Smooth muscle cell (in vitro differentiated cells): ENCODE results near the gene LDLRAP1. TPM values are rescaled to one million over a fixed set of nuclear protein-coding genes. Genes with fewer than 3 reads are reported as not detected.

Experiments used
- DNase-seq: peaks from one replicate; lab custom pipeline; 2025; ENCODE audit not compliant: unreplicated experiment; lab: John Stamatoyannopoulos, UW
- H2AFZ ChIP-seq: fragments of 200-600 bp; sonication (generic); 2 replicates; pipeline ENCODE4 v1.6.0; 2016; ENCODE audit warnings: antibody characterized with exemption, low read depth, mild to moderate bottlenecking
- H3F3A ChIP-seq: fragments of 200-600 bp; sonication (generic); 2 replicates; pipeline ENCODE4 v1.6.0; 2017; ENCODE audit warnings: antibody characterized with exemption, low read depth
- H3K27ac ChIP-seq: fragments of 200-600 bp; sonication (generic); 2 replicates; pipeline ENCODE4 v1.5.1; 2016; ENCODE audit warnings: low read depth, mild to moderate bottlenecking
- H3K27me3 ChIP-seq: fragments of 200-600 bp; sonication (generic); 2 replicates; pipeline ENCODE4 v1.6.1; 2016; ENCODE audit warnings: low read depth, mild to moderate bottlenecking
- H3K36me3 ChIP-seq: fragments of 200-600 bp; sonication (generic); 2 replicates; pipeline ENCODE4 v1.5.1; 2016; ENCODE audit warnings: low read depth
- H3K4me1 ChIP-seq: fragments of 200-600 bp; sonication (generic); 2 replicates; pipeline ENCODE4 v1.5.1; 2016; ENCODE audit warnings: low read depth
- H3K4me2 ChIP-seq: fragments of 200-600 bp; sonication (generic); 2 replicates; pipeline ENCODE4 v1.6.0; 2016; ENCODE audit warnings: mild to moderate bottlenecking
- H3K4me3 ChIP-seq: fragments of 200-600 bp; sonication (generic); 2 replicates; pipeline ENCODE4 v1.5.1; 2016; ENCODE audit warnings: mild to moderate bottlenecking
- H3K79me2 ChIP-seq: fragments of 200-600 bp; sonication (generic); 2 replicates; pipeline ENCODE4 v1.6.0; 2016; ENCODE audit warnings: low read depth, mild to moderate bottlenecking
- H3K9ac ChIP-seq: fragments of 200-600 bp; sonication (generic); 2 replicates; pipeline ENCODE4 v1.6.0; 2016; ENCODE audit warnings: low read depth
- H3K9me3 ChIP-seq: fragments of 200-600 bp; sonication (generic); replicated peaks from 2 replicates; pipeline ENCODE4 v1.5.1; 2016; ENCODE audit warnings: low read depth
- H4K20me1 ChIP-seq: fragments of 200-600 bp; sonication (generic); 2 replicates; pipeline ENCODE4 v1.6.0; 2016; ENCODE audit warnings: low read depth
- WGBS: methylation state at CpG from one replicate; pipeline ENCODE4 v1.1.7; 2016; ENCODE audit warnings: low lambda C conversion rate; 5-methylcytosine and 5-hydroxymethylcytosine counted together
- polyA plus RNA-seq: library from polyadenylated mRNA; unstranded; fragments of >200 nt; fragmentation: Nextera tagmentation; extraction: Ambion mirVana; gene quantifications from 2 replicates; pipeline ENCODE4 v1.2.1, GENCODE V29; 2016
- total RNA-seq: library from RNA; depleted of rRNA; stranded (reverse); fragments of >200 nt; gene quantifications from 2 replicates; pipeline ENCODE4 v1.2.3, GENCODE V29; 2014
- TF ChIP-seq, protein P1 (sequence below): fragments of 200-600 bp; sonication (generic); IDR thresholded peaks from 2 replicates; pipeline ENCODE4 v1.5.1; 2017; ENCODE audit warnings: borderline replicate concordance, mild to moderate bottlenecking, antibody characterized with exemption; ENCODE audit not compliant: insufficient read depth, poor library complexity, severe bottlenecking

Gene LDLRAP1
- total and polyA plus RNA-seq, 2 experiments from 2014 or later = 19.5 to 39.0 TPM

DNA sequence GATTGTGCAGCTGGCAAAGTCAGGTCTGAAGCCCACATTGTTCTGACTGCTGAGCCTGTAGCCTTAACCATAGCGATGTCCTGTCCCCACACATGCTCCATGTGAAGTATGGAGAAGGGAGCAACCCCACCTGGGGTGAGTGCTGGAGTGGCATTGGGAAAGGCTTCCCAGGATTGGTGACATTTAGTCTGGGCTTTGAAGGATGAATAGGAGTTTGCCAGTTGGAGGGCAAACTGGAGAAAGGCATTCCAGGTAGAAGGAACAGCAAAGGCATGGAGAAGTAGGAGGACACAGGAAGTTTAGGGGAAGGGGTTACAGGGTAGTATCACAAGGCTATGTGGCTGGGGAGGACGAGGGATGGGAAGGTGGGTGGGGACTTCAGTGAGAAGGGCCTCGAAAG is 7.3 kb upstream of the LDLRAP1 start:
- H3K4me2 ChIP-seq = no peak overlapping the region
- H4K20me1 ChIP-seq = no peaks in the 10 kb centered on the region
- no peaks in the 10 kb centered on the region for H3K4me1 ChIP-seq
- no peak overlapping the region for H2AFZ ChIP-seq
- H3K79me2 ChIP-seq = no peaks in the 10 kb centered on the region
- H3F3A ChIP-seq = no peaks in the 10 kb centered on the region
- WGBS = 79% methylated on average over 3 of the region's 3 CpGs
- no peak overlapping the region for H3K27ac ChIP-seq
- no peaks in the 10 kb centered on the region for H3K9me3 ChIP-seq
- DNase-seq = no peak
- TF ChIP-seq, protein P1, sequence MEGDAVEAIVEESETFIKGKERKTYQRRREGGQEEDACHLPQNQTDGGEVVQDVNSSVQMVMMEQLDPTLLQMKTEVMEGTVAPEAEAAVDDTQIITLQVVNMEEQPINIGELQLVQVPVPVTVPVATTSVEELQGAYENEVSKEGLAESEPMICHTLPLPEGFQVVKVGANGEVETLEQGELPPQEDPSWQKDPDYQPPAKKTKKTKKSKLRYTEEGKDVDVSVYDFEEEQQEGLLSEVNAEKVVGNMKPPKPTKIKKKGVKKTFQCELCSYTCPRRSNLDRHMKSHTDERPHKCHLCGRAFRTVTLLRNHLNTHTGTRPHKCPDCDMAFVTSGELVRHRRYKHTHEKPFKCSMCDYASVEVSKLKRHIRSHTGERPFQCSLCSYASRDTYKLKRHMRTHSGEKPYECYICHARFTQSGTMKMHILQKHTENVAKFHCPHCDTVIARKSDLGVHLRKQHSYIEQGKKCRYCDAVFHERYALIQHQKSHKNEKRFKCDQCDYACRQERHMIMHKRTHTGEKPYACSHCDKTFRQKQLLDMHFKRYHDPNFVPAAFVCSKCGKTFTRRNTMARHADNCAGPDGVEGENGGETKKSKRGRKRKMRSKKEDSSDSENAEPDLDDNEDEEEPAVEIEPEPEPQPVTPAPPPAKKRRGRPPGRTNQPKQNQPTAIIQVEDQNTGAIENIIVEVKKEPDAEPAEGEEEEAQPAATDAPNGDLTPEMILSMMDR = no peak
- no peaks in the 10 kb centered on the region for H3K27me3 ChIP-seq
- H3K9ac ChIP-seq = no peak overlapping the region
- no peak overlapping the region for H3K4me3 ChIP-seq
- no peaks in the 10 kb centered on the region for H3K36me3 ChIP-seq

DNA sequence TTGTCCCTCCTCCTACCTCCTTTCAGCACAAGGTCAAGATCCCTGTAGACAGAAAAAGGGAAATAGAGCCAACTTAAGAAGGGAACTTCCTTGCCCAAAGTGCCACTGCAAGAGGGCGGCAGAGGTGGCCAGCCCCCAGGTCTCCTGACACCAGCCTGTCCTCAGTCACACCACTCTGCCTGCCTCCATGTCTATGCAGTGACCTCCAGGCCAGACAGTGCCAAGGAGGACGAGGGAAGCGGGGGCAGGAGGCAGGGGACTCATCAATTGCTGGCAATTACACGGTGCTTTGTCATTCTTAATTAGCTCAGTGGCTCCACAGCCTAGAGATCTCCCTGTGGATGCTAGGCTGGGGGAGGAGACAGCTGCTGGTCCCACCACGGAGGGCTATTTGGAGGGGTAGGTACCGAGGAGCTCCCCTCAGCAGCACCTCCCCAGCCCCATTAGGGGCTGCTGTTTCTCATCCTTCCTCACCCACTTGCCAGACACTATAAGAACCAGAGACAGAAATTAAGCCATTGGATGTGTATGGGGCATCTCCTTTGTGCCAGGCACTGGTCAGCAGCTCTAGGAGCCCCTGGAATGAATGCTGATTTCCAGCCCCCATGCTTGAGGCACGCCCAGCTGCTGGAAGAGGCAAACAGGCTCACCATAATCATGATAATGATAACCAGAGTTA is 6.1 kb upstream of the LDLRAP1 start:
- Histone ChIP-seq H3F3A (peaks cover 2% of the 10 kb centered on the region), H3K4me3 (no peak overlapping the region), H3K4me2 (no peak overlapping the region), H3K4me1 (no peaks in the 10 kb centered on the region), H3K27me3 (no peaks in the 10 kb centered on the region), H3K79me2 (no peaks in the 10 kb centered on the region), H3K36me3 (no peaks in the 10 kb centered on the region), H2AFZ (no peak overlapping the region), H3K9me3 (no peaks in the 10 kb centered on the region), H4K20me1 (no peaks in the 10 kb centered on the region), H3K27ac (no peak overlapping the region), H3K9ac (no peak overlapping the region)
- 55% methylated on average over 7 of the region's 7 CpGs for WGBS
- TF ChIP-seq, protein P1 = no peak
- DNase-seq = no peak

GRCh38 chr1:25538191-25538767 is 5.1 kb upstream of the LDLRAP1 start:
- TF ChIP-seq, protein P1 = no peak

More at GRCh38 chr1:25538191-25538767, 5.1 kb upstream of the LDLRAP1 start:
- Histone ChIP-seq H3K27ac (no peak overlapping the region), H3K79me2 (no peaks in the 10 kb centered on the region), H3K27me3 (no peaks in the 10 kb centered on the region), H3K36me3 (no peaks in the 10 kb centered on the region), H3K4me2 (no peak overlapping the region), H3K4me1 (no peaks in the 10 kb centered on the region), H4K20me1 (no peaks in the 10 kb centered on the region), H3F3A (peaks cover 3% of the 10 kb centered on the region), H2AFZ (no peak overlapping the region), H3K4me3 (no peak overlapping the region), H3K9ac (no peak overlapping the region), H3K9me3 (no peaks in the 10 kb centered on the region)
- 79% methylated on average over 2 of the region's 4 CpGs for WGBS
- DNase-seq = no peak
